Measurements from ENCODE around the gene SCTR. TPM values are rescaled to one million over a fixed set of nuclear protein-coding genes. Genes with fewer than 3 reads are reported as not detected.

The SCTR gene
- polyA plus RNA-seq, 3 donors from 2014 or later, result not detected

DNA sequence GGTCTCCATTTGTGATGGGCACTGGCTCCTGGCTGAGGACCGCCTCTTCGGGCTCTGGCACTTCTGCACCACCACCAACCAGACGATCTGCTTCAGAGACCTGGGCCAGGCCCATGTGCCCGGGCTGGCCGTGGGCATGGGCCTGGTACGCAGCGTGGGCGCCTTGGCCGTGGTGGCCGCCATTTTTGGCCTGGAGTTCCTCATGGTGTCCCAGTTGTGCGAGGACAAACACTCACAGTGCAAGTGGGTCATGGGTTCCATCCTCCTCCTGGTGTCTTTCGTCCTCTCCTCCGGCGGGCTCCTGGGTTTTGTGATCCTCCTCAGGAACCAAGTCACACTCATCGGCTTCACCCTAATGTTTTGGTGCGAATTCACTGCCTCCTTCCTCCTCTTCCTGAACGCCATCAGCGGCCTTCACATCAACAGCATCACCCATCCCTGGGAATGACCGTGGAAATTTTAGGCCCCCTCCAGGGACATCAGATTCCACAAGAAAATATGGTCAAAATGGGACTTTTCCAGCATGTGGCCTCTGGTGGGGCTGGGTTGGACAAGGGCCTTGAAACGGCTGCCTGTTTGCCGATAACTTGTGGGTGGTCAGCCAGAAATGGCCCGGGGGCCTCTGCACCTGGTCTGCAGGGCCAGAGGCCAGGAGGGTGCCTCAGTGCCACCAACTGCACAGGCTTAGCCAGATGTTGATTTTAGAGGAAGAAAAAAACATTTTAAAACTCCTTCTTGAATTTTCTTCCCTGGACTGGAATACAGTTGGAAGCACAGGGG, 87.1 kb downstream of the SCTR start:
- Mint-ChIP-seq H3K4me1 (peaks cover 3 to 4% of the 10 kb centered on the region in 2 donors), H3K27me3 (ENCODE audit: low read depth in 3 of 3) (peaks cover 5 to 24% (median 9%) of the 10 kb centered on the region in 3 donors), H3K36me3 (no peaks in the 10 kb centered on the region), H3K9me3 (no peaks in the 10 kb centered on the region), H3K27ac (no peak overlapping the region), H3K4me3 (no peak overlapping the region)
- DNase-seq, result no peak

DNA sequence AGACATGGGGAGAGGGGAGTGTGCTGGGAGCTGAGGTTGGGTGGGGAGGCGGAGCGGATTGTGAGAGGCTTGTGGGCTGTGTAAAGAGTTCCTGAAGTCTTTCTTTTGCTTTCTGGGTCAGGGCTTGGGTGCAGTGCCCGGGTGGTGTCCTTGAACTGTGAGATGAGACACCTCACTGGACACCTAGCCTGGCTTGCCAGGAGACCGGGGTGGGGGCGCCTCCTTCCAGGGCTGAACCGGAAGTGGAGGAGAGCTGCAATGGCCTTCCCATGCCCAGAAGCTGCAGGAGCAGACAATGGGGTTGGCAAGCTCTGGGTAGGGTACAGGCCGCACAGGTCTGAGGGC, 88.4 kb downstream of the SCTR start:
- Mint-ChIP-seq H3K4me1 (peaks cover 6 to 8% of the 10 kb centered on the region in 2 donors), H3K9me3 (no peaks in the 10 kb centered on the region), H3K4me3 (no peak overlapping the region), H3K36me3 (no peaks in the 10 kb centered on the region), H3K27ac (no peak overlapping the region), H3K27me3 (ENCODE audit: low read depth in 3 of 3) (peaks cover 9 to 26% (median 13%) of the 10 kb centered on the region in 3 donors)
- no peak for DNase-seq

DNA sequence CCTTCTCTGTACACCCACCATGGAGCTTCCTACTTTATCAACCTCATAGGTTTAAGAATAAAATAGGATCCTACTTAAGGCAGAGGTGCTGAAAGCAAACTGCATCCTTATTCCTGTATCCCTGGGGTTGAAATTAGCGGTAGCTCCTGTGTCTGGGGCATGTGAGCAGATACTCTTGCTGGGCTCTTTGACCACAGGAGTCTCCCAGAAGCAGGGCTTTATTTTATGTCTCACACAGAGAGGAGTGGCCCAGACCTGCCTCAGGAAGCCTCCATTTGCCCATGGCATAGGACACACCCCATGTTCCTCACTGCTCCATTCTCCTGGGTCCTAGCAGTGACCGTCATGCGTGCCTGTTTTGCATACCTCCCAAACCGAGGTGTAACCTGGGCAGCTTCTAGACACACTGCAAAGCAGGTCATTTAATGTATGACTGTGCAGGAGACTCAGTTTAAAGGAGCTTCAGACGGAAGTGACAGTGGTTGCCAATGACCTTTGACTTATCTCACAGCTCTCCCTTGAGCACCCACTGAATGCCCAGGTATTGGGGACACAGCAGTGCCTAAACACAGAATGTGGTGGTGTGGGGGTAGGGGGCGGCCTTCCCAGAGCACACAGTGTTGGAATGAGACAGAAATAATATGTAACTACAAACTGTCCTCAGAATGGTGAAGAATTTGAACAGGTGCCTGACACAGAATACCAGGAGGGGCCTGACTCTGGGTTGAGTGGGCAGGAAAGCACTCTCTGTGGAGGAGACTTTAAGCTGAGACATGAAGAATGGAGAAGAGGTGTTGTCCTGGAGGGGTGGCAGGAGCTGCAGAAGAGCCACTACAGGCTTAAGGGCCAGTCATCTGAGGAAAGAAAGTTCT, 89.0 kb downstream of the SCTR start:
- peaks cover 9 to 26% (median 16%) of the 10 kb centered on the region in 3 donors for H3K27me3 Mint-ChIP-seq (ENCODE audit: low read depth in 3 of 3)
- no peak overlapping the region for H3K27ac Mint-ChIP-seq
- H3K4me1 Mint-ChIP-seq, result peaks cover 6 to 8% of the 10 kb centered on the region in 2 donors
- DNase-seq, result no peak
- no peaks in the 10 kb centered on the region for H3K9me3 Mint-ChIP-seq
- H3K4me3 Mint-ChIP-seq, result no peak overlapping the region
- no peaks in the 10 kb centered on the region for H3K36me3 Mint-ChIP-seq

DNA sequence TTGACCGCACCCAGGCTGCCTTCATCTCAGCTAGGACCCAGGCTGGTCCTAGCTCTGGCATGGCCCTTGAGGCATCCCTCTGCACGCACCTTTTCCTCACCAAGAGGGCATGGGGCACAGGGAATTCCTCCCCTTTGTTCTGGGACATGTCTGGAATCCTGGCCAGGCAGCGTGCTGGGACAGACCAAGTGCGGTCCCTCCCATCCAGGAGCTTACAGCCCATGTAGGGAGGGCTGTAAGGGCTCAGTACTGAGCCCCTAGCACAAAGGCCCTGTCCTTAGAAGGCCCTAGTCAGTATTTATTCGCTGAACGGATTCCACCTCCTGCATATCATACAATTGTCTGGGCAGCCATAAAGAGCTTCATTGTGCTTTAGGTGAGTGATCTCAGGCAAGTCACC, 89.6 kb downstream of the SCTR start:
- Mint-ChIP-seq H3K27ac (no peak overlapping the region), H3K27me3 (ENCODE audit: low read depth in 3 of 3) (peaks cover 9 to 26% (median 19%) of the 10 kb centered on the region in 3 donors), H3K4me3 (no peak overlapping the region), H3K36me3 (no peaks in the 10 kb centered on the region), H3K4me1 (peaks cover 6 to 8% of the 10 kb centered on the region in 2 donors), H3K9me3 (no peaks in the 10 kb centered on the region)
- no peak for DNase-seq

DNA sequence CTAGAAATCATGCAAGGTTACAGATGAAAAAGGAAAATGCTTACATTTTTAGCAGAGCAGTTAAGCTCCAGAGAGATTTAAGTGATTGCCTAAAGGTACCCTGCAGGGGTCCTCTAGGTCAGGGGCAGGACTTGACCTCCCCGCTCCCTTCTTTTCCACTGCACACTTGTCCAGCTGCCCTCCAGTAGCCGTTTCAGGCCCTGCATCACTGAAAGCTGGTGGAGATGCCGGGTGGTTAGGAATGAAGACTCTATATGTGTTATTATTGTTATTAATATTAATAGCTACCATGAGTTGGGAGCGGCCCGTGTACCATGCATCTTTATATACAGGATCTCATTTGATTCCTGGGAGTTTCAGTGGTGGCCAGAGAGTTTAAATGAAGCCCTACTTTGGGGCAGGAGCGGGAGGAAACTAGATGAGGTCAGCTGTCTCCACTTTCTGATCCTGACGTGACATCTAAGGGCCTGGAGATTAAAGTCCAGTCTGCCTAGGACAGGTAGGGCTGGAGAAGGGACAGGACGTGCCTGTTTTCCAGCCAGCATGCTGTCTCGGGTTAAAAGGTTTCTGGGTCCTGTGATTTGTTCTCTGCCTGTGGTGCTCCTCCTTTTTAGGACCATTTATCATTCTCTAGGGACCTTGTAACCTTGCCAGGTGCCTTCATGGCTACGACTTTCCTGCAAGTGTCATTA, 90.5 kb downstream of the SCTR start:
- peak overlapping the region in 1 of 5 donors; percentile 50 for H3K4me3 Mint-ChIP-seq
- H3K4me1 Mint-ChIP-seq, result peaks cover 6 to 8% of the 10 kb centered on the region in 2 donors
- peaks cover 9 to 28% (median 24%) of the 10 kb centered on the region in 3 donors for H3K27me3 Mint-ChIP-seq (ENCODE audit: low read depth in 3 of 3)
- no peak for DNase-seq
- no peaks in the 10 kb centered on the region for H3K36me3 Mint-ChIP-seq
- no peaks in the 10 kb centered on the region for H3K9me3 Mint-ChIP-seq
- no peak overlapping the region for H3K27ac Mint-ChIP-seq

DNA sequence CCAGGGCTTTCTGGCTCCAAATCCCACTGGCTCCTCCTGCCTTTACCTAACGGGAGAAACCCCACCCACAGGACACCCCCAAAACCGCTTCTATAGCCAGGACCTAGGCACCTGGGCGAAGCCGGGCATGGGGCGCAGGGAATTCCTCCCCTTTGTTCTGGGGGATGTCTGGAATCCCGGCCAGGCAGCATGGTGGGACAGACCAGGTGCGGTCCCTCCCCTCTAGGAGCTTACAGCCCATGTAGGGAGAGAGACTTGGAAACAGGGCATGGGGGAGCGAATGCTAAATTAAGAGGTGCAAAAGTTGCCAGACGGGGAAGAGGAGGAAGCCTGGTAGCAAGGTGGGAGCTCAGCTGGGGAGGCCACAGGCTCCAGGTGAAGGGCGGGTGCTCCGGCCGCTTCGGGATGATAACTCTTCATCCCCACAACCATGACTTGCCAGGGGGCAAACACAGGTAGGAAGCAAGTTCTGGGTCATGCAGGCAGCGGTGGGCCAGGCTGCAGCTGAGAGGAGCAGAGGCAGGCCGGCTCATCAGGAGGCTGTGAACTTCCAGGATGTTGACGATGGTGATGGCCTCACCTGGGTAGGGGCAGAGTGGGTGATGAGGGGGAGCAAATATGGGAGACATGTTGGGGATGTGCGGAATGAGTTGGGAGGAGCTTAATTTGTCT, 91.3 kb downstream of the SCTR start:
- DNase-seq, result no peak
- Mint-ChIP-seq H3K4me3 (peak overlapping the region in 3 of 5 donors; percentile 50 to 81 (median 67)), H3K4me1 (peaks cover 6 to 8% of the 10 kb centered on the region in 2 donors), H3K36me3 (no peaks in the 10 kb centered on the region), H3K27ac (no peak overlapping the region), H3K9me3 (no peaks in the 10 kb centered on the region), H3K27me3 (ENCODE audit: low read depth in 3 of 3) (peaks cover 9 to 26% (median 22%) of the 10 kb centered on the region in 3 donors)

DNA sequence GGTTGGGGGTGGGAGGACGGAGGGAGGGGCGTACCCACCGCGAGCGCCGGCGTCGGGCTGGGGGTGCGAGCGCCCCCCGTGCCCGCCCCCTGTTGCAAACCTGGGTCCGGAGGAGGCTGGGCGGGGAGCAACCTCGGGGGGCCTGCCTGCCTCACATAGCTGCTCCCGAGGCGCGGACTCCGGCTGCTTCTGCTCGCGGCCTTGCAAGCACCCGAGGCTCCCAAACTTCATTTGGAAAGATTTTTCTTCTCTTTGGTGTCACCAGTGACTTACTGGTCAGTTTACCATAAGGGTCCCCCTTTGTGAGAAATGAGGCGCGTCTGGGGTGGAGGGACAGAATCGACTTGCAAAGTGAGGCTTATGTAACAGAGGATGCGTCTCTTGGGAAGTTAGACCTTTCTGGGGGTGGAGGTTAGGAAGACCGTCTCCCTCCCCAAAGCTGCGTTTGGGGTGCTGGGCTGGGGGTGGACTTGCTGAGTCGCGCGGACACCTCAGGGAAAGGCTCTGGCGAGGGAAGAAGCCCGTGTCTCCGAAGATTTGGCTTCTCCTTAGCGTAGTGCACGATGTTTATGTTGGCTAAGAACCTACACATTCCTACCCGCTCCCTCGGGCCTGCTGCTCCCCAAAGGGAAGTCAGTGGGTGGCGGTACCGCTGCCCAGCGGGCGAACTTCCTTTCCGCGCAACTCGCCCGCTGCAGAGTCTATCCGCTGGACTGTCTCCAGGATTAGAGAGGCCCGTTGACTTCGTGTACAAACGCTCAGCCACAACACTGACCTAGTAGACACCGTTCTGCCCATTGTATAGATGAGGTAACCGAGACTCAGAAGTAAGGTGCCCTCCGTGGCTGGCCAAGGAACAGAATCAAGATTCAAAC, 92.1 kb downstream of the SCTR start:
- Mint-ChIP-seq H3K27ac (no peak overlapping the region), H3K4me1 (peaks cover 6 to 8% of the 10 kb centered on the region in 2 donors), H3K9me3 (no peaks in the 10 kb centered on the region), H3K36me3 (no peaks in the 10 kb centered on the region), H3K4me3 (peak overlapping the region; percentile 65 to 81 (median 74)), H3K27me3 (ENCODE audit: low read depth in 3 of 3) (peaks cover 9 to 29% (median 24%) of the 10 kb centered on the region in 3 donors)
- DNase-seq, result no peak

DNA sequence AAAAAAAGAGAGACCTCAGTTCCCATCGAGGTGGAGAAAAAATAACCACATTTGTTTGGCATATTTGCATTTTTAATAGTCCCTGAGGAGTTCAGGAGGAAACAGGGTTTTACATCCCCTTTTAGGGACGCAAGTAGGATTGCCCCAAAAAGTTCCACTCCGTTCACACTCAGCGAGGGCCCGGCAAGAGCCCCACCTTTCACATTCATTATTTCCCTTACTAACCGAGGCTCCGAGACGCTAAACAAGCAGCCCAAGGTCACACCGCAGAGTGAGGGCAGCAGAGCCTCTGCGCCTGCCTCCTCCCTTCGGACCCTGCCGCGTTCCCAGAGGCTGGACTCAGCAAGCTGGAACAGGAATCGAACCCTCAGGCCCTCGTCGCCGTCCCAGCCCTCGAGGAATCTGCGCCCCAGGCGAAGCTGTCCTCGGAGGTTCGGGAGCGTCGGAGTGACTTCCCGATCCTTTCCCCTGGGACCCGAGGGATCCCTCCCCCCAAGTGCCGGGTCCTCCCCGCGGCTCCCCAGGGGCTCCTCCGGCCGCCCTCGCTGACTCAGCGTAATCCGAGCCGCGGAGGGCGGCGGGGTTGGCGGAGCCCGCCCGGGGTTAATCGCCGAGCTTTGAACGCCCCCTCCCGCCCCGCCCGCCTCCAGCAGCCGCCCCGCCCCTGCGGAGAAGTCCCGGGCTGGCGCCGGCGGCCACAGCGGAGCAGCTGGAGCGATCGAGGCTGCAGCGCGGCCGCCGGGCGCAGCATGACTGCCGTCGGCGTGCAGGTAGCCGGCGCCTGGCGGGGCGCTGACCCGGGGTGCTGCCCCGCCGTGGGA, 92.9 kb downstream of the SCTR start, which contains the start of gene TMEM37:
Gene TMEM37, plus strand, starts transcription at position 700 of the 821 bp plus-strand sequence. Its CDS starts 50 bp downstream, at position 750.
- H3K27ac Mint-ChIP-seq, result no peak within 1 kb of the TSS
- peaks cover 15 to 29% (median 24%) of the 10 kb centered on the region in 3 donors for H3K27me3 Mint-ChIP-seq (ENCODE audit: low read depth in 3 of 3)
- peak within 1 kb of the TSS; percentile 65 to 81 (median 74) for H3K4me3 Mint-ChIP-seq
- no peak for DNase-seq
- peaks cover 6 to 8% of the 10 kb centered on the region in 2 donors for H3K4me1 Mint-ChIP-seq
- H3K9me3 Mint-ChIP-seq, result no peaks in the 10 kb centered on the region
- H3K36me3 Mint-ChIP-seq, result no peaks in the 10 kb centered on the region

DNA sequence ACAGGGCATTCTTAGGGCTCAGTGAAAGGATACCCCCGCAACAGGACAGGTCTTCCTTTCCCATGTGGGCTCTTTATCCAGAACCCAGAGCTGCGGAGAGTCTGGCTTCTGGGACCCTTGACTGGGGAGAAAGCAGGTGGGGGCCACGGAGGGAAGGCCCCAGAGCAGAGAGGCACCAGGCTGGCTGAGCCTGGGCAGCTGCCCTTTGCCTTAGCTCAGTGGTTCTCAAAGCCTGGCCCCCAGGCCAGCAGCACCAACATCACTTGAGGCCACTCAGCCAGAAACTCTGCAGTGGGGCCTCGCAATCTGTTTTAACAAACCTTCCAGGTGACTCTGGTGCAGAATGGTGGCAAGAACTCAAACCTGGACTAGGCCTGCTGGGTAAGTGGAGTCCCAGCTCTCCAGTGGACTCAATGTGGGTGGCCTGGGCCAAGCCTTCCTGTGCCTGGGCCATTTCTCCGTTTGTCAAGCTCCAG, 94.2 kb downstream of the SCTR start:
- no peak for DNase-seq
- Mint-ChIP-seq H3K36me3 (no peaks in the 10 kb centered on the region), H3K4me1 (peaks cover 6 to 8% of the 10 kb centered on the region in 2 donors), H3K27me3 (ENCODE audit: low read depth in 3 of 3) (peaks cover 18 to 25% (median 24%) of the 10 kb centered on the region in 3 donors), H3K9me3 (no peaks in the 10 kb centered on the region), H3K4me3 (peak overlapping the region in 2 of 5 donors; percentile 45 to 65), H3K27ac (no peak overlapping the region)

DNA sequence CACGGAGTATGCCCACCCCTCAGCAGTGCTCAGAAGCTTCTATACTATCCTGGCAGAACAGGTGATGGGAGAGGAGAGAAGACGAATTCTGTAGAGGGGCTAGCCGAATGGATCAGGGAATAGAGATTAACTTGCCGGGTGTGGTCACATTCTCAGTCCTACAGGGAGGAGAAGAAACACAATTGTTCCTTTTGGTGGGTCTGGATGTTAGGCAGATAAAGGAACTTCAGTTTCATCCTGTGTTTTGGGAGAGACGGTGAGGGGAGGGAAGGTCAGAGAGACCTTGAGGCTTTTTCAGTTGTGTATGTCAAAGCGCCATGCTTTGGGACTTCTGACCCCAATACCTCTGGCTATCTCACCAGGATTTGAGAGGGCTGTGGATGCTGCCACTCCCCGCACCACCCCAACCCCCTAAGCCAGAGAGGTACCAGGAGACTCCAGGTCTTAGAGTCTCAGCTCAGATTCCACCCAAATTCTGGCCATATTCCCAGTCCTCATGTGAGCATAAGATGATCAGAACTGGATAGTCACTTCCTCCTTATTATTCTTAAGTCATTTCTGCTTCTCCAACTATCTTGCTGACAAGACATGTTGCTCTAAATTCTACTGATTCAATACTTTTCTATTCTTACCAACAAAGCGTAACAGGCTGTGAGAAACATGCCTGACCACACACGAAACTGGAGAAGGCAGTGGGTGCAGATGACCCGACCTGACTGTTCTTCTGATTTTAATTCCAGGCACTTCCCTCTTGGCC, 94.9 kb downstream of the SCTR start:
- no peak for DNase-seq
- peaks cover 6 to 8% of the 10 kb centered on the region in 2 donors for H3K4me1 Mint-ChIP-seq
- no peak overlapping the region for H3K4me3 Mint-ChIP-seq
- H3K9me3 Mint-ChIP-seq, result no peaks in the 10 kb centered on the region
- H3K27me3 Mint-ChIP-seq (ENCODE audit: low read depth in 3 of 3), result peaks cover 18 to 24% (median 24%) of the 10 kb centered on the region in 3 donors
- H3K36me3 Mint-ChIP-seq, result no peaks in the 10 kb centered on the region
- H3K27ac Mint-ChIP-seq, result no peak overlapping the region

DNA sequence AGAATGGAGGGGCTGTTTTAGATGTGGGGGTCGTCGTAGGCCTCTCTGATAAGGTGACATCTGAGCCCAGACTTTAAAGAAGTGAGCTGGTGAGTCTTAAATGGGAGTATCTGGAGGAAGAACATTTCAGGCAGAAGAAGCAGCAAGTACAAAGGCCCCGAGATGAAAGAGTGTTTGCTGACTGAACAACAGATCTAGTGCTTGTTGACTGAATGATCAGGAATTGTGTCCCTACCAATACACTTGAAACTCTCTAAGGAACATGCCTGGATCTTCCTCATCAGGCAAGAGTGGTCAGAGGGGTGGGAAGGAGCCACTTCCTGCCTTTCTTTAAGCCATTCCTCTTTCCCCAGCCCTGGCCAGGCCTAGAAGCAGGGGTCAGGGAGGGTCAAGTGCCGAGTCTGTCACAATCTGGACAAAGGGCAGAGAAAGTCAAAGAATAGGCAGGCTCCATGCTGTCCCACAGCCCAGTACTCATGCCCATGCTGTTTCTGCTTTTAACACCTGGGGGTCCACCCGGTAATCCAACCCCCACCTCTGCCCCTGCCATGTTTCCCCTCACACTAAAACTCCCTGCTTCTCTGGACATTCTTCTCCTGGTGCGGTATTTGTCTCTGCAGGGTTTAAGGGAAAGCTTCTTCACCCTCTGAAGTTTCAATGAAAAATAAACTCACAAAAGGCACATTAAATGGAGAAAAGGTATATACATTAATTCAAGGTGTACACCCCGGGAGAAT, 95.6 kb downstream of the SCTR start:
- no peaks in the 10 kb centered on the region for H3K9me3 Mint-ChIP-seq
- peaks cover 18 to 25% (median 20%) of the 10 kb centered on the region in 3 donors for H3K27me3 Mint-ChIP-seq (ENCODE audit: low read depth in 3 of 3)
- no peaks in the 10 kb centered on the region for H3K36me3 Mint-ChIP-seq
- H3K27ac Mint-ChIP-seq, result no peak overlapping the region
- no peak for DNase-seq
- H3K4me1 Mint-ChIP-seq, result peaks cover 6 to 8% of the 10 kb centered on the region in 2 donors
- H3K4me3 Mint-ChIP-seq, result no peak overlapping the region
